ENCODE data around the gene SUCLG2. TPM values are rescaled to one million over a fixed set of nuclear protein-coding genes. Genes with fewer than 3 reads are reported as not detected.

SUCLG2 gene
- polyA plus RNA-seq, 1 experiment: 21.3 TPM

- no peak overlapping the region for H3K4me3 ChIP-seq (ENCODE audit: low read depth, low read length)
- no peak for DNase-seq (ENCODE audit: low read depth)
- H3K27me3 ChIP-seq (ENCODE audit: control insufficient read depth, insufficient read depth, low read length): no peaks in the 10 kb centered on the region
- TF ChIP-seq CTCF (IDR thresholded peaks at IDR 0.05; ENCODE audit: insufficient read depth, low read depth, low read length): no peak
- ChIA-PET CTCF (interaction anchor here (2.0 kb wide), 1 partner anchor 14 kb away, joined by 10 read pairs; no protein-coding TSS in a partner anchor), POLR2A (no interaction called here)
- H3K36me3 ChIP-seq (ENCODE audit: control insufficient read depth, insufficient read depth, low read length): no peaks in the 10 kb centered on the region
Measured at GRCh38 chr3:67619991-67620390, 34.4 kb downstream of the SUCLG2 start.

GRCh38 chr3:67617518-67617917 is 36.9 kb downstream of the SUCLG2 start:
- TF ChIP-seq CTCF (IDR thresholded peaks at IDR 0.05; ENCODE audit: insufficient read depth, low read depth, low read length): no peak
- DNase-seq (ENCODE audit: low read depth): no peak
- H3K4me3 ChIP-seq (ENCODE audit: low read depth, low read length): no peak overlapping the region
- no peaks in the 10 kb centered on the region for H3K36me3 ChIP-seq (ENCODE audit: control insufficient read depth, insufficient read depth, low read length)
- ChIA-PET POLR2A (no interaction called here), CTCF (interaction anchor here (1.4 kb wide), 1 partner anchor 10 kb away, joined by 3 read pairs; no protein-coding TSS in a partner anchor)
- no peaks in the 10 kb centered on the region for H3K27me3 ChIP-seq (ENCODE audit: control insufficient read depth, insufficient read depth, low read length)

GRCh38 chr3:67616046-67616445 is 38.4 kb downstream of the SUCLG2 start:
- Histone ChIP-seq H3K4me3 (ENCODE audit: low read depth, low read length) (no peak overlapping the region), H3K36me3 (ENCODE audit: control insufficient read depth, insufficient read depth, low read length) (no peaks in the 10 kb centered on the region), H3K27me3 (ENCODE audit: control insufficient read depth, insufficient read depth, low read length) (no peaks in the 10 kb centered on the region)
- no peak for DNase-seq (ENCODE audit: low read depth)
- ChIA-PET POLR2A (no interaction called here), CTCF (interaction anchor here (1.8 kb wide), 1 partner anchor 10 kb away, joined by 5 read pairs; no protein-coding TSS in a partner anchor)
- TF ChIP-seq CTCF (IDR thresholded peaks at IDR 0.05; ENCODE audit: insufficient read depth, low read depth, low read length): no peak

GRCh38 chr3:67614195-67614594 is 40.2 kb downstream of the SUCLG2 start:
- no peak for TF ChIP-seq CTCF (IDR thresholded peaks at IDR 0.05; ENCODE audit: insufficient read depth, low read depth, low read length)
- DNase-seq (ENCODE audit: low read depth): no peak
- ChIA-PET POLR2A (no interaction called here), CTCF (no interaction called here)
- H3K4me3 ChIP-seq (ENCODE audit: low read depth, low read length): no peak overlapping the region
- H3K36me3 ChIP-seq (ENCODE audit: control insufficient read depth, insufficient read depth, low read length): no peaks in the 10 kb centered on the region
- H3K27me3 ChIP-seq (ENCODE audit: control insufficient read depth, insufficient read depth, low read length): no peaks in the 10 kb centered on the region

- POLR2A ChIA-PET: no interaction called here
- CTCF ChIA-PET: no interaction called here
Measured at GRCh38 chr3:67610458-67610857, 44.0 kb downstream of the SUCLG2 start.

More at GRCh38 chr3:67610458-67610857, 44.0 kb downstream of the SUCLG2 start:
- H3K27me3 ChIP-seq (ENCODE audit: control insufficient read depth, insufficient read depth, low read length): no peaks in the 10 kb centered on the region
- TF ChIP-seq CTCF (IDR thresholded peaks at IDR 0.05; ENCODE audit: insufficient read depth, low read depth, low read length): no peak
- H3K36me3 ChIP-seq (ENCODE audit: control insufficient read depth, insufficient read depth, low read length): peaks cover 9% of the 10 kb centered on the region
- H3K4me3 ChIP-seq (ENCODE audit: low read depth, low read length): no peak overlapping the region
- no peak for DNase-seq (ENCODE audit: low read depth)
